Lower leg skin (tissue), 4 donors: ENCODE results near the gene MICAL2. TPM values are rescaled to one million over a fixed set of nuclear protein-coding genes. Genes with fewer than 3 reads are reported as not detected.

Experiments
- DNase-seq, 2 donors: peaks; one replicate each; pipeline ENCODE4 v3.0.0-alpha.2; 2019; ENCODE audit warnings: low spot score in 2 of 2
- H3K4me3 ChIP-seq: fragments of 200-600 bp; sonication (generic); 2 replicates; pipeline ENCODE4 v1.5.1; 2017; ENCODE audit warnings: mild to moderate bottlenecking, low read depth; ENCODE audit not compliant: poor library complexity, severe bottlenecking
- CTCF ChIP-seq, 3 donors: fragments of 450-650 bp; IDR thresholded peaks; one replicate each; pipeline ENCODE4 v1.5.1; 2016; ENCODE audit warnings: antibody characterized with exemption in 3 of 3, mild to moderate bottlenecking in 3 of 3, moderate library complexity in 2 of 3
- POLR2A ChIP-seq, 2 donors: fragments of 450-650 bp; IDR thresholded peaks; one replicate each; pipeline ENCODE4 v1.6.1; 2016 to 2017; ENCODE audit warnings: antibody characterized with exemption in 2 of 2, mild to moderate bottlenecking in 1 of 2, moderate library complexity in 1 of 2
- WGBS, 2 donors: methylation state at CpG; one replicate each; pipeline ENCODE4 v1.1.5; 2018; 5-methylcytosine and 5-hydroxymethylcytosine counted together
- intact Hi-C: fragments of 100-400 bp; cut with DNase I; formaldehyde crosslinking; loops from one replicate; pipeline ENCODE4 v1.15.0; 2023; ENCODE audit warnings: low total_unique reads
- total RNA-seq, 4 donors: library from RNA; depleted of rRNA; stranded (reverse); fragments of >200 nt; gene quantifications; one replicate each; pipeline ENCODE4 v1.1.0, GENCODE V29; 2016

MICAL2 gene
- total RNA-seq, 4 donors from 2014 or later, result 117 to 238 (median 145) TPM

DNA sequence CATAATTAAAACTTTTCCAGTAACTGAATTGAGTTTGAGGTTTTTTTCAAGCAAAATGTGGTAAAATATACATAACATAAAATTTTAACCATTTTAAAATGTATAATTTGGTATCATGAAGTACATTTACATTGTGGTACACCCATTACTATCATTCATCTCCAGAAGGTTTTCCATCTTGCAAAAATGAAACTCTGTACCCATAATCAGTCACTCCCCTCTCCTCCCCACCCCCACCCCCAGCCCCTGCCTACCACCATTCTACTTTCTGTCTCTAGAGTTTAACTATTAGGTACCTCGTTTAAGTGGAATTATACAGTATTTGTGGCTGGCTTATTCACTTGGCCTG, 63.7 kb downstream of the MICAL2 start:
- TF ChIP-seq POLR2A (IDR thresholded peaks at IDR 0.05), result no peak
- no peak overlapping the region for H3K4me3 ChIP-seq
- 40 to 59% methylated on average over 1 of the region's 1 CpG for WGBS, 2 donors
- intact Hi-C loops, result no loop called here
- peak in 1 of 2 donors; percentile 4 for DNase-seq

GRCh38 chr11:12174477-12175143, 64.2 kb downstream of the MICAL2 start:
- H3K4me3 ChIP-seq, result no peak overlapping the region
- intact Hi-C loops, result no loop called here
- WGBS, 2 donors, result 75 to 85% methylated on average over 3 of the region's 3 CpGs
- DNase-seq, result peak in 1 of 2 donors; percentile 57
- no peak for TF ChIP-seq CTCF (IDR thresholded peaks at IDR 0.05)
- TF ChIP-seq POLR2A (IDR thresholded peaks at IDR 0.05), result no peak

- intact Hi-C loops, result no loop called here
- H3K4me3 ChIP-seq, result no peak overlapping the region
- peak in 1 of 2 donors; percentile 77 for DNase-seq
- TF ChIP-seq POLR2A (IDR thresholded peaks at IDR 0.05) (no peak), CTCF (IDR thresholded peaks at IDR 0.05) (no peak)
- 44 to 60% methylated on average over 4 of the region's 4 CpGs for WGBS, 2 donors
These were observed 65.4 kb downstream of the MICAL2 start for GRCh38 chr11:12175694-12176241.

DNA sequence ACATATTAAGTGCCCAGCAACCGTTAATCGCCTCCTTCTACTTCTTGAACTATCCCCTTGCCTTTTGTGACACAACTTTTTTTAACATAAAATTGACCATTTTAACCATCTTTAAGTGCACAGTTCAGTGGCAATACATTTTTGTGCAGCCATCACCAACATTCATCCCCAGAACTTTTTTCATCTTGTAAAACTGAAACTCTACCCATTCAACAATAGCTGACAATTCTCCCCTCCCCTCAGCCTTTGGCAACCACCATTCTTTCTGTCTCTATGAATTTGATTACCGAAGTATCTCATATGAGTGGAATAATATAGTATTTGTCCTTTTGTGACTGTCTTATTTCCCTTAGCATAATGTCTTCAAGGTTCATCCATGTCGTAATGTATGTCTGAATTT, 66.0 kb downstream of the MICAL2 start:
- intact Hi-C loops, result no loop called here
- no peak for DNase-seq
- WGBS, 2 donors, result 95 to 96% methylated on average over 4 of the region's 4 CpGs
- no peak overlapping the region for H3K4me3 ChIP-seq
- TF ChIP-seq CTCF (IDR thresholded peaks at IDR 0.05), result no peak
- TF ChIP-seq POLR2A (IDR thresholded peaks at IDR 0.05), result no peak

DNA sequence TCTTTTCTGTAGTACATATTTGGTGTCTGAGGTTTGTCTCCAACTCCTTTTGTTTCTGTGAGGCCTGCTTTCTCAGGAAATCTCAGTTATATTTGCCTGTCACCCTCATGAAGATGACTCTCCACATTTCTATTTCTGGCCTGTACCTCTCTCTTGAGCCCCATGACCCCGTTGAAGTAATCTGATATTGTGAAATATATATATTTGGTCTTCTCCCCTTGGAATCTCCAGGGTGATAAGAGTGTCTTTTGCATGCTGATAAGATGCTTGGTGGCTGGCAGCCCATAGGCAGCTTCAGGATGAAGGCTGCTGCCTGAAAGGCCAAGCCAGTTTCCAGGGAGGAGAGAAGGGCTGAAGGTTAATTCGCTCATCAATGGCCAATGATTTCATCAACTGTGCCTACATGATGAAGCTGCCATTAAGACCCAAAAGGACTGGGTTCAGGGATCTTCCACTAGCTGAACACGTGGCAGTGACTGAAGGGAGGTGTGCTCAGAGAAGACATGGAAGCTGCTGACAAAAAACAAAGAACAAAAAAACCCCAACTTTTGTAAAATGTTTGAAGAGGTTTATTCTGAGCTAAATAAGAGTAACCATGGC, 67.4 kb downstream of the MICAL2 start:
- peak in 1 of 2 donors; percentile 7 for DNase-seq
- TF ChIP-seq POLR2A (IDR thresholded peaks at IDR 0.05), result no peak
- TF ChIP-seq CTCF (IDR thresholded peaks at IDR 0.05), result no peak
- 74 to 76% methylated on average over 3 of the region's 3 CpGs for WGBS, 2 donors

GRCh38 chr11:12179019-12179418, 68.6 kb downstream of the MICAL2 start:
- H3K4me3 ChIP-seq, result no peak overlapping the region
- TF ChIP-seq POLR2A (IDR thresholded peaks at IDR 0.05) (no peak), CTCF (IDR thresholded peaks at IDR 0.05) (no peak)
- WGBS, 2 donors, result 48 to 55% methylated on average over 5 of the region's 5 CpGs
- peak in 1 of 2 donors; percentile 85 for DNase-seq
- intact Hi-C loops, result no loop called here

More for the DNA sequence above, 67.4 kb downstream of the MICAL2 start:
- H3K4me3 ChIP-seq, result no peak overlapping the region
- intact Hi-C loops, result no loop called here
